KOPT-K1 (cell line): ENCODE results near the gene PRIM1.
A peak's percentile ranks its signal among the peaks of the same experiment; 100 is the strongest.
"Not testable (repeated sequence)": the region's sequence is repeated elsewhere in the genome, so short reads cannot be mapped to it uniquely, and the experiment has no call there.

Experiments
- H3K27ac ChIP-seq: fragments of 200-600 bp; sonication (generic); 2 replicates; pipeline ENCODE4 v1.5.1; 2016; ENCODE audit warnings: antibody characterized with exemption, mild to moderate bottlenecking, low read depth, low read length; ENCODE audit not compliant: poor library complexity, severe bottlenecking
- H3K36me3 ChIP-seq: fragments of 200-600 bp; sonication (generic); 2 replicates; pipeline ENCODE4 v1.5.1; 2017; ENCODE audit warnings: antibody characterized with exemption, mild to moderate bottlenecking, low read length, moderate library complexity; ENCODE audit not compliant: insufficient read depth
- H3K9me3 ChIP-seq: fragments of 200-600 bp; sonication (generic); 2 replicates; pipeline ENCODE4 v1.5.1; 2017; ENCODE audit warnings: antibody characterized with exemption, low read length, mild to moderate bottlenecking; ENCODE audit not compliant: insufficient read depth, poor library complexity, severe bottlenecking

PRIM1 gene

DNA sequence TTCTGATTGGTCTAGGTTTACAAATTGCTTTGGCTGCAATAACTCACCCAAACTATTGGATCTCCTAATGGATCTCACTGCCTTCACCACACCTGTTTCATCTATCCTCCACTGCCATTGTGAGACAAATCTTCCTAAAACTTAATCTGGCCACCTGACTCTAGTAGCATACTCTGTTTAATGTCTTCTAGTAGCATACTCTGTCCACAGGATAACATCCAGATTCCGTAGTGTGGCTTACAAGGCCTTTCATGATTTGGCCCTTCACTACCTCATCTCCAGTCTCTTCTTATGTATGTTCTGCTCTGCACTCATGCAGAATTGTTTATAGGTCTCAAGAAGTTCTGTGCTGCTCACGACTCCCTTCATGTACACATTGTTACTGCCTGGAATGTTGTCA is 21.0 kb upstream of the PRIM1 start:
- Histone ChIP-seq H3K27ac (no peak overlapping the region), H3K36me3 (no peaks in the 10 kb centered on the region), H3K9me3 (no peaks in the 10 kb centered on the region)

DNA sequence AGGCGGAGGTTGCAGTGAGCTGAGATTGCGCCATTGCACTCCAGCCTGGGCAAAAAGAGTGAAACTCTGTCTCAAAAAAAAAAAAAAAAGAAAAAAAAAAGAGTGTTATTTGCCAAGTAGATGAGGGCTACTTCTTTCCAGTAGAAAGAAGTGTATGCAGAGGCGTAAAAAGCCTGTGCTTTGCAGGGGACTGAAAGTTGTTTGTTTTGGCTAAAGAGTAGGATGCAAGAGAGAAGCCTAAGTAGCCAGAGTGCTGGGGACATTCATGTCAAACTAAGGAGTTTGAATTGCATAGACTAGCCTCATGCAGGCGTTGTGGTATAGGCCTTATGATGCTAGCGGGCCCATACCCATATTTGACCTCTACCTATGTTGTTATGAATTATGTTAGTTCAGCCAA is 20.5 kb upstream of the PRIM1 start:
- Histone ChIP-seq H3K36me3 (no peaks in the 10 kb centered on the region), H3K9me3 (no peaks in the 10 kb centered on the region), H3K27ac (no peak overlapping the region)

DNA sequence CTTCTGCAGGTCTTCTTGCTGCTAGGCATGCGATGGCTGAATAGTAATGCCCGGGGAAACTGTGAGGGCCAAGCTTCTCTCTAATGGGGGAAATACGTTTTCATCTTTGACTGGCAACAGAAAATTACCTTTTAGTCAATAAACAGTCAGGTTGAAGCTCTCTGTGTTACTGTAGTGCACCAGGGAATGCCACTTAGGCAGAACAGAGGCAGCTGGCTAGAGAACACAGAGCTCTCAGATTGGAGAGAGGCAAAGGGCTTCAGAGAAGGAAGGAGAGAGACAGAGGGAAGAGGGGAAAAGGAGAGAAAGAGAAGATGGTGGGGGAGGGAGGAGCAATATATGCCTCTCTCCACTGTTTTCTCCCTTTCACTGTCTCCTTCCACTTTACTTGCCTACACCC is 17.7 kb upstream of the PRIM1 start:
- H3K36me3 ChIP-seq: no peaks in the 10 kb centered on the region
- H3K27ac ChIP-seq: no peak overlapping the region
- no peaks in the 10 kb centered on the region for H3K9me3 ChIP-seq

DNA sequence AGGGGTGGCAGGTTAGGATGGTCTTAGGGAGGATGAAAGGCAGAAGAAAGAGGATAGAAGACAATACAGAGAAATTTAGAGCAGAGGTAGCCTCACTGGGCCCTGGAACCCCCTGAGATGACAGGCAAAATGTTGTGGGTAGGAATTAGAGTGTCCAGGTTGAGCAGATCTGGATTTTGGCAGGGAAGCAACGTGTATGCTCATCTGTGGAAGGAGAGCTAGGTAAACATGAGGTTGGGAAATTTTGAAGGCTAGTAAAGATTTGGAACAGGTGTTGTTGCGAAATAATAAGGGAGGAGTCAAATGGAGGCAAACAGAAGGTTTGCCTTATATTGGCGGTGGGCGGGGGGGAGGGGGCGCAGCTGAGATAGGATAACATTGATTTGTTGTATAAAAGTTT is 16.3 kb upstream of the PRIM1 start:
- no peak overlapping the region for H3K27ac ChIP-seq

DNA sequence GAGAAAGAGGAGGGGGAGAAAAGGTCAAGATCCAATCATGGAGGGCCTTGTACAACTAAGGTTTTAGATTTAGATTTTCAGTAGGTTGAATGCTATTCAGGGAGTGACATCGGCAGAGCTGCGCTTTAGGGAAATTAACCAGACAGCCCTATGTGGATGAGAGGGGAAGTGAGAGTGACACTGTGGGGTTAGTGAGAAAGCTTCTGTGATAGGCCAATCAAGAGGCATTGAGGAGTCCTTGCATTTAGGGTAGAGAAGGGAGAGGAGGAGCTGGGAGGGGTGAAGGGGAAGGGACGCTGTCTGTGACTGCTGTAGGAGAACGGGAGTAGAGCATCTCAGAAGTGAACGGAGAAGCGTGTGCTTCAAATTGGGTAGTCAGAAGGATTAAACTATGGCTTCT is 14.4 kb upstream of the PRIM1 start:
- H3K36me3 ChIP-seq: no peaks in the 10 kb centered on the region
- no peaks in the 10 kb centered on the region for H3K9me3 ChIP-seq
- H3K27ac ChIP-seq: no peak overlapping the region

More for the DNA sequence above, 16.3 kb upstream of the PRIM1 start:
- Histone ChIP-seq H3K9me3 (no peaks in the 10 kb centered on the region), H3K36me3 (no peaks in the 10 kb centered on the region)

DNA sequence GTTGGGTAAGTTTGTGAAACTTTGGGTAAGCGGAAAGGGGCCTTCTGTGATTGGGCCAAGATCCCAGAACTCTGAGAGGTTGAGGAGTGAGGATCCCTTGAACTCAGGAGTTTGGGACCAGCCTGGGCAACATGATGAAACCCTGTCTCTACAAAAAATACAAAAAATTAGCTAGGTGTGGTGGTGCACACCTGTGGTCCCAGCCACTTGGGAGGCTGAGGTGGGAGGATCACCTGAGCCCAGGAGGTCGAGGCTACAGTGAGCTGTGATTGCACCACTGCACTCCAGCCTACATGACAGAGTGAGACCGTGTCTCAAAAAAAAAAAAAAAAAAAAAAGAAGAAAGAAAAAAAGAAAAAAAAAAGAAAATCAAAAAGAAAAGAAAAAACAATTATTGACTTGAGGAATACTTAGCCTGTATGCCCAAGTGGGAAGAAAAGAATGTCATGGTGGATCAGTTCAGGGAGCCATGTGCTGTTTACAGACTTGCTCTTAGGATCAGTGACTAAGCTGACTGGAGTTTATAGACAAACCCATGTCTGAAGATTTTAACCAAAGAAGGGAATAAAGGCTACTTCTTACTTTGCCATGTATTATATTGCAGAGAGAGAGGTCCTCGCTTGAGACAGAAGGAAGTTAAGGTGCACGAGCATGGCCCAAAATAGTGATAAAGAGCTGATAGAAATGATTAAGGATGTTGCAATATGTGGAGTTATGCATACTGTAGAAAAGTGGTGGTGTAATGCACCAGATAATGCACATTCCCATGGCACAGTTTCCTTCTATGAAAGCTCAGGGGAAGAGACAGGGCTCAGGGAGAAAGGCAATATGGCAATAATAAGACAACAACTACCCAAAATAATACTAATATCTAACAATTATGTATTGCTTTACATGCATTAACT is 11.9 kb upstream of the PRIM1 start:
- peaks cover under 1% of the 10 kb centered on the region for H3K9me3 ChIP-seq
- H3K36me3 ChIP-seq: no peaks in the 10 kb centered on the region
- H3K27ac ChIP-seq: no peak overlapping the region

DNA sequence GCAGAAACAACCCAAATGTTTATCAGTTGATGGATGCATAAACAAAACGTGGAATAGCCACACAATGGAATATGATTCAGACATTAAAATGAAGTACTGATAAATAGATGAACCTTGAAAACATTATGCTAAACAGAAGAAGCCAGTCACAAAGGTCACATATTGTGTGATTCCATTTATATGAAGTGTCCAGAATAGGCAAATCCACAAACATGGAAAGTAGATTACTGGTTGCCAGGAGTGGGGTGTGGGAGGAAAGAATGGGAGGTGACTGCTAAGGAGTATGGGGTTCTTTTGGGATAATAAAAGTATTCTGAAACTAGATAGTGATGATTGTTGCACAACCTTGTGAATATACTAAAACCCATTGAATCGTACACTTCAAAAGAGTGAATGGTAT is 9.7 kb upstream of the PRIM1 start:
- peaks cover 9% of the 10 kb centered on the region for H3K9me3 ChIP-seq
- no peaks in the 10 kb centered on the region for H3K36me3 ChIP-seq
- no peak overlapping the region for H3K27ac ChIP-seq

DNA sequence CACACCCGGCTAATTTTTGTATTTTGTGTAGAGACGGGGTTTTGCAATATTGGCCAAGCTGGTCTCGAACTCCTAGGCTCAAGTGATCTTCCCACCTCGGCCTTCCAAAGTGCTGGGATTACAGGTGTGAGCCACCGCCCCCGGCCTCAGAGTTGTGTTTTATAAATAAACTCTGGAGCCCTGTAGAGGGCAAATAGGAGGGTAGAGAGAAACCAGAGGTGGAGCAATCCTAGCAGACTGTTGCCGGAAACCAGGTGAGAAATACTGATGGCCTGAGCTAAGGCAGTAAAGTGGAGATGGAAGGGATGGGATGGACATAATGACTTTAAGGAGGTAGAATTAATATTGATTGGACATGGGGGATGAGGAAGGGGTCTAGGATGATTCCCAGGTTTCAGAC is 8.3 kb upstream of the PRIM1 start:
- Histone ChIP-seq H3K36me3 (no peaks in the 10 kb centered on the region), H3K27ac (no peak overlapping the region), H3K9me3 (peaks cover 9% of the 10 kb centered on the region)

DNA sequence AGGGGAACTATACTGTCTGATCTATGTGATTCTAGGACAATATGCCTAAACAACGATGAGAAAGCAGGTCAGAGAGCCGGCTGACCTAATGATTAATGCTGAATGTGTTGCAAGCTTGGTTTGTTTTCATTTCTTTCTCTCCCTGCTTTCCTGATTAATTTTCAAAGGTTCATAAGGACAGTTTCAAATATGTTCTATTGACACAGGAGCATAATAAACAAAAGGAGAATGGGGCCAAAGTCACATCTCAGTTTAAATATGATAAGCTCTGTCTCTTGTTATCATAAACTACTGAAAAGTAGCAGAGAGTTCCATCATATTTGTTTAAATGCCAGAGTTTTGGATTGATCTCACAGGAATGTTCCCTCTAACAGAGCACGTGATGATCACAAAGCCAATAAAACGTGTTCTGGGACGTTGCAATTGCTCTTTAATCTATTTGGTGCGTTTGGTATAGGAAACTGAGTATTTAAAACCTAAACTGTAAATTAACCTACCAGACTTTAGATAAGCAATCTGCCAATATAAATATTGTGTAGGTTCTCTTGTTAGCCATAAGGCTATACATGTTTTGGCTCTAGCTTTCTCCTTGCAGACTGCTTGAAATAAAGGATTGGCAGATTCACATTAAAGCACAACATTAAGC is 7.3 kb upstream of the PRIM1 start:
- no peaks in the 10 kb centered on the region for H3K36me3 ChIP-seq
- H3K9me3 ChIP-seq: peaks cover 9% of the 10 kb centered on the region
- no peak overlapping the region for H3K27ac ChIP-seq

DNA sequence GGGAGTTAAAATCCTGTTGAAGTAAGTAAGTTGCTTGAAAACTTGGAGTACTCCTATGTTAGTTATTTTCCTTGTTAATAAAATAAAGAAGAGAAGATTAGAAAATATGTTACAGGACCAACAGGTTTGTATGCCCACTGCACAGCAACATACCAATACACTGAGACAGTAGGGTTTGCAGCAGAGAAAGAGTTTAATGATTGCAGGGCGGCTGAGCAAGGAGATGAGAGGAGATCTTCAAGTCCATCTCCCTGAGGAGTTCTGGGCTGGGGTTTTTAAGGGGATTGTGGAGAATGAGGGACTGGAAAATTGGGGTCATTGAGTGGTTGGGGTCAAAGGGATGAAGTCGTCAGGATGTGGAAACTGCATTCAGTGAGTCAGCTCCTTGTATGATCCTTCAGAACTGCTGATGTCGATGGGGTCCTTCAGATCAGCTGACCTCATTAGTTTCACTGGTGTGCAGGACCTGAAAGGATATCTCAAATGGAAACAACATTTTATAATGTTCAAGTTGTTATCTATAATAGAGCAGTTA is 6.7 kb upstream of the PRIM1 start:
- H3K36me3 ChIP-seq: no peaks in the 10 kb centered on the region
- H3K27ac ChIP-seq: no peak overlapping the region
- peaks cover 9% of the 10 kb centered on the region for H3K9me3 ChIP-seq

DNA sequence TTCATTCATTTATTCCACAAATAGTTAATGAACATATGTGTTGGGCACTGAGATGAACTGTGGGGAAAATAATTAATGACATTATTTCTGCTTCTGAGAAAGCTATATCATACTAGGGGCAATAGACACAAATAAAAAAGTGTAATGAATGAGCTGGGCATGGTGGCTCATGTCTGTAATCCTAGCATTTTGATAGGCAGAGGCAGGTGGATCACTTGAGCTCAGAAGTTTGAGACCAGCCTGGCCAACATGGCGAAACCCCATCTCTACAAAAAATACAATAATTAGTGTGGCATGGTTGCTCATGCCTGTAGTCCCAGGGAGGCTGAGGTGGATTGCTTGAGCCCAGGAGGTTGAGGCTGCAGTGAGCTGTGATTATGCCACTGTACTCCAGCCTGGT is 5.8 kb upstream of the PRIM1 start:
- H3K36me3 ChIP-seq, H3K9me3 ChIP-seq, H3K27ac ChIP-seq: not testable (repeated sequence)

DNA sequence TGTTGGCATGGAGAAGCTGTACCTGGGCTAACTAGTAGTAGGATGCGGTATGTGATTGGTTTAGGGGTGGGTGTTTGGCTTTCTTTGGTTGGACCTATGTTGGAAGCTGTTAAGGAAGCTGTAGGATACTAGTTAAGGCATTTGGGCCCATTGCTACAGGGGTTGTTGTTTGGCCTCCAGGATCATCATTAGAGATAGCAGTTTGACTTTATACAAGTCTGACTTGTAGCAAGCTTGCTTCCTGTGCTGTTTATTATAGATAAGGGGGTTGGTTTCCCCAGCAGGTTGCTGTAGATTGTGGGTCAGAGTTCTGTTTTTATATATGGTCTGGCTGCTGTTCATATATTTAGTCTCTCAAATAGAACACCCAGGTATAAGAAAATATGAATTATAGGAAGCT is 1.4 kb upstream of the PRIM1 start:
- Histone ChIP-seq H3K36me3 (peaks cover 21% of the 10 kb centered on the region), H3K27ac (no peak overlapping the region), H3K9me3 (peaks cover 4% of the 10 kb centered on the region)

DNA sequence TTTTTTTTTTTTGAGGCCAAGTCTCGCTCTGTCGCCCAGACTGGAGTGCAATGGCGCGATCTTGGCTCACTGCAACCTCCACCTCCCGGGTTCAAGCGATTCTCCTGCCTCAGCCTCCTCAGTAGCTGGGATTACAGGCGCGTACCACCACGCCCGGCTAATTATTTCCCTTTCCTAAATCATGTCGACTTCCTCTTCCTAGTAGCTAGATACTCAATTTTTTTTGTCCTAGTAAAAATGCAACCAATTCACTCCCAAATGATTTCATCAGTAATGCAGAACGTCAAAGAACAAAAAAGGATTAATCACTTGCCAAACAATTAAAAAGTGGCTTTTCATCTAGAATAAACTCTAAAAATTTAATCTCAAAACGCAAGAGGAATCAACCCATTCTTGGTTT is 1.5 kb downstream of the PRIM1 start:
- H3K36me3 ChIP-seq: peaks cover 49% of the 10 kb centered on the region
- not testable (repeated sequence) for H3K9me3 ChIP-seq
- peak overlapping the region; percentile 89 for H3K27ac ChIP-seq

DNA sequence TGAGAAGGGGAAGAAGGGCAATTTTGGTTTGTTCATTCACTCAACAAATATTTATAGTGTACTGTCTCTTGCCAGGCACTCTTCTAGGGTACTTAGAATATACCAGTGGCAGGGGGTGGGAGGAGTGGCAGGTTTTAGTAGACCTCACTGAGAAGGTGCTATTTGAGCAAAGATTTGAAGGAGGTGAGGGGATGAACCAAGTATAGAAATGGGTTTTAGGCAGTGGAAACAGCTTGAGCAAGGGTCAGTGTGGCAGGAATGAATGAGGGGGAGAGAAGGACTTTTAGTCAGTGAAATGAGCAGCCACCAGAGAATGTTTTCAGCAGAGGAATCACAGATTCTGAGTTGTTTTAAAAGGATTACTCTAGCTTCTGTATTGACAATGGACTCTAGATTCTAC is 2.3 kb downstream of the PRIM1 start:
- Histone ChIP-seq H3K27ac (no peak overlapping the region), H3K9me3 (no peaks in the 10 kb centered on the region), H3K36me3 (peaks cover 57% of the 10 kb centered on the region)

DNA sequence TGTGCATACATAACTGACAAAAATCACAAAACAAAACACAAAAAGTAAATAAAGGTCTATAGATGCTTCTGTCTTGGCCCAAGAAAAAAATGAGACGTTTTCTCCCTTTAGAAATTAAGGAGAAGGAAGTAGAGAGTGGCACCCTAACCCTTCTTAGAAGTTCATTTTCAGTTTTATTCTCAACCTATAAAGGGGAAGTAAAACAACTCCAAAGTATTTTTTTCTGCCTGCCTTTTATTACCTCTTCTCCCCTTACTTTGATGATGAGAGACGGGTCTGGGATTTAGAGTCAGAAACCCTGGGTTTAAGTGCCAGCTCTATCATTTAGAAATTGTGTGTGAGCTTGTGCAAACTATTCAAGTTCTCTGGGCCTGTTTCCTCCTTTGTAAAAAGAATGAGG is 2.8 kb downstream of the PRIM1 start:
- Histone ChIP-seq H3K36me3 (peaks cover 62% of the 10 kb centered on the region), H3K27ac (no peak overlapping the region), H3K9me3 (no peaks in the 10 kb centered on the region)
